ENCODE measurements around the gene NR2C2. TPM values are rescaled to one million over a fixed set of nuclear protein-coding genes. Genes with fewer than 3 reads are reported as not detected.

Gene NR2C2
- total RNA-seq, 4 donors from 2014 or later = 41.8 to 63.9 (median 44.2) TPM

- no peak for TF ChIP-seq CTCF (IDR thresholded peaks at IDR 0.05; ENCODE audit: low read depth)
Observed at GRCh38 chr3:15044326-15044725, 96.9 kb downstream of the NR2C2 start.

DNA sequence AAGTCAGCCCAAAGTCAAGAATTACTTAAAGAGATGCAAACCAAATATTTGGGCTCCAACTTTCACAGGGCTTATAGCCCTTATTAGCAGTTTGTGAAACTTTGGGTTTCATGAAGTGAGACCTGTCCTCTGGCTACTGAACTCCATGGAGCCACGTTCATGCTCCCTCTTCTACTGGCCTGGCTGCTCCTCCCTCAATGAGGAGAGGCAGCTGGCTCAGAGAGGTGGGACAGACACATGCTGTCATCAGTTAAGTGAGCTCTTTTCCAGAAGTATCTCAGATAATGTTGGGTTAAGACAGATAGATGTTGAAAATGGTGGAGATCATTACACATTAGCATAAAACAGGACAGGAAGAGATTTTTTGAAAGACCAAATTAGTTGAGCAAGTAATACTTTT is 98.3 kb downstream of the NR2C2 start:
- TF ChIP-seq CTCF (IDR thresholded peaks at IDR 0.05; ENCODE audit: low read depth) = no peak

DNA sequence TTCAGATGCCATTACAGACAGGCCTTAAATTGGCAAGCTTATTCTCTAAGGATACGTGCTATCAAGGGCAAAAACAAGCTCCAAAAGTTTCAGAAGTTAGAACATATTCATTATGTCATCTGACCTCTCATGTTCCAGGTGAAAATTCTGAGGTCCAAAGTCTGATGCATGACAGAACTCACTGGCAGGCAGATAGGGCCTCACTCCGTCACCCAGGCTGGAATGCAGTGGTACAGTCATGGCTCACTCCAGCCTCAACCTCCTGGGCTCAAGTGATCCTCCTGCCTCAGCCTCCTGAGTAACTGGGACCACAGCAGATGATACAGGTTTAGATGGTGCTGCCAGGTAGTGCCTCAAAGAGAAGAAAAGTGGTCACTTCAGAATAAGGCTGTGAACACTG is 102.2 kb downstream of the NR2C2 start:
- no peak for TF ChIP-seq CTCF (IDR thresholded peaks at IDR 0.05; ENCODE audit: low read depth)

GRCh38 chr3:15050405-15051092 is 103.2 kb downstream of the NR2C2 start:
- TF ChIP-seq CTCF (IDR thresholded peaks at IDR 0.05; ENCODE audit: low read depth) = no peak

GRCh38 chr3:15051531-15051930 is 104.1 kb downstream of the NR2C2 start:
- TF ChIP-seq CTCF (IDR thresholded peaks at IDR 0.05; ENCODE audit: low read depth) = no peak

GRCh38 chr3:15052335-15053242 is 105.2 kb downstream of the NR2C2 start:
- TF ChIP-seq CTCF (IDR thresholded peaks at IDR 0.05; ENCODE audit: low read depth) = no peak

DNA sequence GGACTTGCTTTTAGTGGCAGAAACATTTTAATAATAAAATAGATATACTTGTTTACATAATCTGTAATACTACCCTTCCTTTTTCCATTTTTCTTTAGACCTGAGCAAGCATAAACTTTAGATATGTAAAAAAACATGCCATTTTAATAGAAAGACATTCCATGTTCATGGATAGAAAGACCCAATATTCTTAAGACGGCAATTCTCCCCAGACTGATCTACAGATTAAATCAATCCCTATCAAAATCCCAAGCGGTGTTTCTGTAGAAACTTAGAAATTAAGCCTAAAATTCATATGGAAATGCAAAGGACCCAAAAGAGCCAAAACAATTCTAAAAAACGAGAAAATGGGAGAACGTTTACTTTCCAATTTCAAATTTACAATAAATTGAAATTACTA is 106.2 kb downstream of the NR2C2 start:
- TF ChIP-seq CTCF (IDR thresholded peaks at IDR 0.05; ENCODE audit: low read depth) = no peak
